Activated CD4-positive, CD25-positive, alpha-beta regulatory T cell treated with anti-CD3 and anti-CD28 coated beads, Interleukin-2, amount 50 U/mL, for 24 hours (primary cell): Measurements from ENCODE around the gene ENC1.

Source experiments
- ATAC-seq, 2 donors: fragments of 150-1000 bp; cut with Tn5 transposase; one replicate each; pipeline ENCODE4 v1.10.0; 2021; ENCODE audit warnings: mild to moderate bottlenecking in 1 of 2, moderate library complexity in 1 of 2

ENC1 gene

DNA sequence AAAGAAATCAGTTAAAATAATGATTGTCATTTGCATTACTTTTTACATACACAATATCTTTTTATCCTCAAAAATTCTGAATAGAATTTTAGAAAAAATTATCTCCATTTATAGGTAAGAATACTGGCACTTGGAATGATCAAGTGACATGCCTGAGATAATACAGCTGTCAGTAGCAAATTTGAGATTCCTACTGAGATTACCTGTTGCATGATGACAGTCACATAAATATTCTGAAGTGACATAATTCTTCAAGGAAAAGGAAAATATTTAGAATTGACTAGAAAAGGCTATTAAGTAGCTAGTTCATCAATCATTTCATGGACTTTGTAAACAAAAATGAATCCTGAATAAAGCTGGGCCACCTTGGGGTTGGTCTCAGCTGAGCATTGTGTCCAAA lies 15.2 kb upstream of the ENC1 start:
- ATAC-seq = no peak

DNA sequence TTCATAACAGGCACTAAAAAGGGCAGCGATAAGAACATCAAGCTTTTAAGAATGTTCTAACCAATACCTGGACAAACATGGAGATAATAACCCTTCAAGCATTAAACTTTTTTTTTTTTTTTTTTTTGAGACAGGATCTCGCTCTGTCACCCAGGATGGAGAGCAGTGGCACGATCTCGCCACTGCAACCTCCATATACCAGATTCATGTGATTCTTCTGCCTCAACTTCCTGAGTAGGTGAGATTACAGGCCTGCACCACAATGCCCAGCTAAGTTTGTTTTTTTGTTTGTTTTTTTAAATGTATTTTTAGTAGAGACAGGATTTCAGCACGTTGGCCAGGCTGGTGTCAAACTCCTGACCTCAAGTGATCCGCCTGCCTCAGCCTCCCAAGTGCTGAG lies 14.7 kb upstream of the ENC1 start:
- no peak for ATAC-seq

DNA sequence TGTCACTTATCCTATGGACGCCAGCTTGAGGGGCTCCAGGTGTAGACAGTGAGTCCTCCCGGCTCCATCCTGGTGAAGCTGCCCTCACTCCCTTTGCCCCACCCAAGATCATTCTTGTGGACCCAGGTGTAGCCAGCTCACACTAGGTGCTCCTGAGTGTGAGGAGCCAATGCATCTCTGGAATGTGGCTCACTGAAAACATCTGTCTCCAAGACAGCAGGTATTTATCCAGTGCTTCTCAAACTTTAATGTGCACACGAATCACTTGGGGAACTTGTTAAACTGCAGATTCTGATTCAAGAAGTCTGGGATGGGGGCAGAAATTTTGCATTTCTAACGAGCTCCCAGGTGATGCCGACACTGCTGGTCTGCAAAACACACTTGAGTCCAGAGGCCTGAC lies 13.5 kb upstream of the ENC1 start:
- ATAC-seq = no peak

DNA sequence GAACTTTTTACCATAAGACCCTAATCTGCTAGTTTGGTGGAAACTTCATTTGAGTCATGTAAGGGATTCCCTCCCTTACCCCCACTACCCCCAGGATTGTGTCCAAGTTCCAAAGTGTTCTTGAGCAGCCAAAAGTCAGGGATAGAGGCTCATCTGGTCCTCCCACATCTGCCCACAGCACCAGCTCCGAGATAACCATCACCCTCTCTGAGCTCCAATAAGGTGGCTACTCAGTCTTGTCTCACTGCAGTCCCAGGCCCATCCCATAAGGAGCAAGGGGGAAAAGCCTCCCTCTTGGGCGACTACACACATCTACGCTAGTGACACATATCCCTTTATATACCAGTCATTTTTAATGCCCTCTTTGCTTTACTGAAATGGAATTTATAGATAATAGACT lies 12.0 kb upstream of the ENC1 start:
- no peak for ATAC-seq

GRCh38 chr5:74651710-74652109 lies 11.2 kb upstream of the ENC1 start:
- ATAC-seq = no peak

DNA sequence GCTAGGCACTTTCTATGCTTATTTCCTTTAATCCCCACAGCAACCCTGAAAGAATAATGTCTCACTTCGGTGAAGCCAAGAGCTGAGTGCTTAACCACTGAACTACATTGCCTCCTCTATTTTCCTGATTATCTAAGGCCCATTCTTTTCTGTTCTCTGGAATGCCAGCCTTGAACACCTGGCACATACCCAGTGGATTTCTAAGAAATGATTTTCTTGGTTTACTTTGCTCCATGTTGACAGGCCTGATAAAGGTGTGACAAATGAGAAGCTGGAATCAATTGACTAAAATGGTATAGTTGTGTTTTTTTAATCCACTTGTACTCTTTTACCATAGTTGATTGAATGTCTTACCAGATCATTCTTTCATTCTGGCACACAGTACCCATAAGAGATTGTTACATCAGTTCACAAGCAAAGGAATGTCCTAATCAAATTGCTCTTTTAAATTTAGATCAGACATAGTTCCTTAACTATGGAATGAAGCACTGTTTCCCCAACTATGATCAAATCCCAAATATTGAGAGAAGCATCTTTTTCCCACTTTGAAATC lies 9.0 kb upstream of the ENC1 start:
- ATAC-seq = no peak

DNA sequence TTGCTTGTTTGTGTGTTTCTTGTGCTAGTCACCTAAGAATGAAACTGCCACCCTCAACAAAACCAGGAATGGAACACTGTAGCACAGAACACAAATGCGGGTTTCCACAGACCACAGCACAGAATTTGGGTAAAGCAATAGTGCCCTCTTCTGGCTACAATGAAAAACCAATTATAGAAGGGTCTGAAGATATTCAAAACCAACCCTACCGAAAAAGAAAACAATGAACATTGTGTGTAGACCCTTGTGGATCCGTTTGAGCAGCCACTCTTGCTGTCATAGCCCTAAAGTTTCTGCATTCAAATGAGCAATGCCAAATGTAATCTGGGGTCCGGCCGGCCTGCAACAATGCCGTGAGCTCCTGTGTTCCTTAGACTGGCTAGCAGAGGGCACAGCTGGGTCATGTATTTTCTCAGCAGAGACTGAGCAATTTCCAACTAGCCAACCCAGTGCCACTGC lies 8.3 kb upstream of the ENC1 start:
- ATAC-seq = peak; percentile 72 to 78

- no peak for ATAC-seq
Measured at GRCh38 chr5:74647096-74647495, 6.6 kb upstream of the ENC1 start.

DNA sequence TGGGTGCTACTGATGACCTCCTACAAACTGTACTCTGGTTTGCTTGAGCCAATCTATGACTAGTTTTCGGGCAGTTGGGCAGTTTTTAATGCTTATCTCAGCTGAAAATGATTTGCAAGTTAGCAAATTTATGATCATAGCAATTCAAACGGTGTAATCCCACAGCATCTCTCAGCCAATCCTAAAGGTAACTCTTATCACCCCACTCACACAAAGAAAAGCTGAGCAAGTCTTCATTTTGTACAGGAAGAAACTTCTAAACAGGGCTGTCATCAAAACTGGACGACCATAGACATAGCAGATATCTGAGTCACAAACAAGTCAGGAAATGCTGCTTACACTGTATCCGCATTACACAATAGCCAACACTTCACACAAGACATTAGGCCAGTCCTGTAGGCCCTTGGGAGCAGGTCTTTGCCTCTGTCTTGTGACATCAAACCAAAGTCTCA lies 2.6 kb upstream of the ENC1 start:
- ATAC-seq = no peak

DNA sequence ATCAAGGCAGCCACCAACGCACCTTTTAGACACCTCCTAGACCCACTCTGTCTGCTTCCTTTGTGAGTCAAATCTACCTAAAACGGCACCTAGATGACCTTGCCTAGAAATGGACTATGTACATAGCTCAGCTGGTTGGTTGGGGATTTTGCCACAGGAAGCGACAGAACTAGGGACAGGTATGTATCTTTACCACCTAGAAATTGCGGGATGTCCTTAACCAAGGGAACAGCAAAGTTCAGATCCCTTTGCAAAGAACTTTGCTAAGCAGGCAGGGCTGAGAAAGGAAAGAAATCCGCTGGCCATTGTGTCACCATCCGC lies 2.0 kb upstream of the ENC1 start:
- ATAC-seq = no peak

- no peak for ATAC-seq
Measured at GRCh38 chr5:74641735-74642542, 1.4 kb upstream of the ENC1 start.

GRCh38 chr5:74640954-74641734 lies 616 bp upstream of the ENC1 start:
- peak in 1 of 2 donors; percentile 9 for ATAC-seq

DNA sequence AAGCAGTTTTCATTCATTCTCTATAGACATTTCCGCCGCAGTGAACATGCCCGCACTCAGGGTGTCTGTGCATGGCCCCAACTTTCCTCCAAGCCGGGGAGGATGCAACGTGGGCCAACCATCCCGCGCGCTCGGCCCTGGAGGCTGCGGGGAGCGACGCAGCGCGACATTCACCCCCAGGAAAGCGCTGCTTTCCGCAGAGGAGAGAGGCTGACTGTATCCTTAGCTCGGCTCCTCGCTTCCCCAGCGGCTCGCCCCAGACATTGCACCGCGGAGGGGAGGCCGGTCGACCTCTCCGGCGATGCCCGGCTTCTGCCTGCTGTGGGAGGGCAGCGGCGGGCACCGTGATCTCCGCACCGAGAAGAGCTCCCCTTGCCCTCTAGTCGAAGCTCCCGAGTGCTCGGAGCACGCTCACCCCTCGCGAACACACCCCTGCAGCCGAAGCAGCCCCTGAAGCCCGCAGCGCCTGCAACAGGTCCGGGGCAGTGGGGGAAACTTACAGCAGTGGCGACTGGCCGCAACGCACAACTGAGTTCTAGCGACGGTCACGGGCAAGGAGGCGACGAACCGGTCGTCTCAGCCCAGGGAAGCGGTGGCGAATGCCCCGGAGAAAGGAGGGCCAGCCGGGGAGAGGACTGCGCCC lies 600 bp downstream of the ENC1 start:
- ATAC-seq = peak; percentile 33 to 50

GRCh38 chr5:74638970-74639806 lies 1.3 kb downstream of the ENC1 start:
- peak in 1 of 2 donors; percentile 4 for ATAC-seq

DNA sequence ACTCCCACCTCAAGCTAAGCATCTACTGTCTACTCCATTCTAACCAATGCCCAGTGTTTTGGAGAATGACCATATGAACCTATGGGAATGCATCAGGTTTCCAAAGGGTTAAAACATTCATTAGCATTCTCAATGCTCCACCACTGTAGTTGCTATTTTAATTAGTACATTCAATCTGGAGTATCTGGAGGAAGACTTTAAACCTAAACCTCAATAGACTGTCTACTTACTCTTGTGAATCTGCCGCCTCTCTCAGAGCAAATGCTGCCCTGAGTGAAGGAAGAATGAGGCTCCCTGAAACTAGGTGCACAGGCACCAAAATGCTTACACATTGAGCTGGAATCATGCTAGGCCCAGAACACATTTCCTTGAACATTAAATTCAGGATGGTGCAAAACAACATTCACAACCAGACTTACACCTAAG lies 2.0 kb downstream of the ENC1 start:
- no peak for ATAC-seq

DNA sequence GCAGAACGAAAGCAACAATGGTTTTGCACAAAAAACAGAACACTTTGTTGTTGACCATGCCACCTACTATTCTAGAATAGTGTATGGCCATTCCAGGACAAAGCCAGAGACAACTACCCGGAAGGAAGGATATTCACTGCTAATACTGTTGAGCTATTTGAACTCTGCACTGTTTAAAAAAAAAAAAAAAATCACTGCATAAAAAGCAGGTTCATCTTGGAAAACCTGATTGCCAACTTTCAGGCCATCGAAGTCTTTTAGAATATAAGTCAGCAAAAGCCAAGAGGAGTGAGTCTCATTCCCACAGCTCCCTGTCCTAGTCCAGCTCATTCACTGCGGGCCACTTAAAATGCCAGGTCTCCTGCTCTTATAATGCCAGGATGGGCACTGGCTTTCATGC lies 4.0 kb downstream of the ENC1 start:
- ATAC-seq = no peak

- ATAC-seq = no peak
Measured at GRCh38 chr5:74636149-74636548, 4.4 kb downstream of the ENC1 start.

GRCh38 chr5:74634611-74635286 lies 5.8 kb downstream of the ENC1 start:
- no peak for ATAC-seq

- ATAC-seq = no peak
Measured at GRCh38 chr5:74633695-74634094, 6.8 kb downstream of the ENC1 start.

GRCh38 chr5:74632947-74633356 lies 7.6 kb downstream of the ENC1 start:
- no peak for ATAC-seq

DNA sequence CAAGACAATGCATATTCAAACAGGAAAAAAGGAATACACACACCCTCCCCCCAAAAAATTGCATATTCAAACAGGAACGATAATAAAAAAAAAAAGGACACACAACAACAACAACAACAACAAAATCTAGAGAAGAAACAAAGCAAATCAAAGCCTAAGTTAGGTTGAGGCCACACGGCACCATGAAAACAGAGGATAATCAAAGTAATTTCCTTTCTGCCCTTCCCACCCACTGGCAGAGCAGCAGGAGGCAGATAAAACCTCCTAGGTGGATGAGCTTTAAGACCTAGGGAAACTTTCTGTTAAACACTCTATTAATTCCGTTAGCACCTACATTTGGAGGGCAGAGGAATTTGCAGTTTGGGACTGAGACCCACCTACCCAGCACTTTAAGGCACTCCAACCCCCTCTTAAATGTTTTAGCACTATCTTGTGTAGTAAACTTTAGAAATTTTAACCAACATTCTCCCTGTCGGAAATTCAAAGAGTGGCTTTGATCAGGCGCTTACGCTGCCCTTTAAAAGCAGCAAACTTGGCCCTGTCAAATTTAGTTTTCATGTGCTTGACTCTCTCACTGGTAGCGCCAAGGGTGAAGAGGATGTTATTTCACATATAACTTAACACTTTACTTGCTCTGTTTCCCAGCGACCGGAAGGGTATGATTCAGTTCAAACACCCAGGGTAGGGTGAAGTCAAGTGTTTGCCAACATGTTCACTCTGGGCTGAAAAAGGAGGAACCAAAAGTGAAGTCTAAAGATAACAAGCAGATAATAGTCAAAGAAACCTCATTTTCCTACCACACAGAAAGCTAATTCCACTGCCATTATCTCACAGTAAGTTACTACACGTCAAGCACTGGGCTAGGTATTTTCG lies 9.2 kb downstream of the ENC1 start:
- ATAC-seq = peak; percentile 56 to 65
